Suprapubic skin (tissue), 3 donors: ENCODE results near the gene F7.

Source experiments
- EP300 ChIP-seq: sonication (generic); formaldehyde crosslinking; IDR thresholded peaks from one replicate; pipeline ENCODE4 v1.6.1; 2017; ENCODE audit warnings: antibody characterized with exemption
- POLR2A ChIP-seq, 2 donors: fragments of 450-650 bp; IDR thresholded peaks; one replicate each; pipeline ENCODE4 v1.6.1; 2017; ENCODE audit warnings: antibody characterized with exemption in 2 of 2, mild to moderate bottlenecking in 2 of 2, moderate library complexity in 2 of 2
- TF ChIP-seq, protein P1 (sequence below), 2 donors: fragments of 200-600 bp in 1 of 2; fragments of 450-650 bp in 1 of 2; sonication (generic) in 1 of 2; IDR thresholded peaks; one replicate each; pipeline ENCODE4 v1.5.1; 2016 to 2019; ENCODE audit warnings: antibody characterized with exemption in 2 of 2, mild to moderate bottlenecking in 1 of 2, moderate library complexity in 1 of 2

DNA sequence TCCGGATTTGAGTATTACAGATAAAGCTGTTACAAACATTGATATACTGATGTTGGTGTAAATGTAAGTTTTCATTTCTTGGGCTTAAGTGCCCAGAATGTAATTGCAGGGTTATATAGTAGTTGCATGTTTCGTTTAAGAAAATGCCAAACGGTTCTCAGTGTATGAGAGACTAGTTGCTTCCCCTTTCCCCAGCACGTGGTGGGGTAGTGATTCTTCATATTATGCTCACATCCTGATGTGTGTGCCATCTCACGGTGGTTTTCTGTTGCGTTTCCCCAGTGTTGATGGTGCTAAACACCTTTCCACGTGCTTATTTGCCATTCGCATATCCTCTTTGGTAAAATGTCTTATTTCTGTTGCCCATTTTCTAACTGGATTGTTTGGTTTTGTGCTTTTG lies 34.7 kb upstream of the F7 start:
- TF ChIP-seq, protein P1, sequence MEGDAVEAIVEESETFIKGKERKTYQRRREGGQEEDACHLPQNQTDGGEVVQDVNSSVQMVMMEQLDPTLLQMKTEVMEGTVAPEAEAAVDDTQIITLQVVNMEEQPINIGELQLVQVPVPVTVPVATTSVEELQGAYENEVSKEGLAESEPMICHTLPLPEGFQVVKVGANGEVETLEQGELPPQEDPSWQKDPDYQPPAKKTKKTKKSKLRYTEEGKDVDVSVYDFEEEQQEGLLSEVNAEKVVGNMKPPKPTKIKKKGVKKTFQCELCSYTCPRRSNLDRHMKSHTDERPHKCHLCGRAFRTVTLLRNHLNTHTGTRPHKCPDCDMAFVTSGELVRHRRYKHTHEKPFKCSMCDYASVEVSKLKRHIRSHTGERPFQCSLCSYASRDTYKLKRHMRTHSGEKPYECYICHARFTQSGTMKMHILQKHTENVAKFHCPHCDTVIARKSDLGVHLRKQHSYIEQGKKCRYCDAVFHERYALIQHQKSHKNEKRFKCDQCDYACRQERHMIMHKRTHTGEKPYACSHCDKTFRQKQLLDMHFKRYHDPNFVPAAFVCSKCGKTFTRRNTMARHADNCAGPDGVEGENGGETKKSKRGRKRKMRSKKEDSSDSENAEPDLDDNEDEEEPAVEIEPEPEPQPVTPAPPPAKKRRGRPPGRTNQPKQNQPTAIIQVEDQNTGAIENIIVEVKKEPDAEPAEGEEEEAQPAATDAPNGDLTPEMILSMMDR (IDR thresholded peaks at IDR 0.05): no peak
- TF ChIP-seq POLR2A (IDR thresholded peaks at IDR 0.05) (no peak), EP300 (no peak)
